HG02884 (cell line): ENCODE data around the gene DNAI1.
"Not testable (repeated sequence)": the region's sequence is repeated elsewhere in the genome, so short reads cannot be mapped to it uniquely, and the experiment has no call there.

Source experiments
- ATAC-seq: cut with Tn5 transposase; IDR thresholded peaks from one replicate; pipeline ENCODE4 v1.9.1; 2021; ENCODE audit warnings: mild to moderate bottlenecking, moderate library complexity; ENCODE audit not compliant: unreplicated experiment

The DNAI1 gene

GRCh38 chr9:34532041-34532440 is 73.4 kb downstream of the DNAI1 start:
- ATAC-seq = not testable (repeated sequence)

- no peak for ATAC-seq
Observed at GRCh38 chr9:34536685-34537084, 78.1 kb downstream of the DNAI1 start.

- no peak for ATAC-seq
Observed at GRCh38 chr9:34540827-34541226, 82.2 kb downstream of the DNAI1 start.

DNA sequence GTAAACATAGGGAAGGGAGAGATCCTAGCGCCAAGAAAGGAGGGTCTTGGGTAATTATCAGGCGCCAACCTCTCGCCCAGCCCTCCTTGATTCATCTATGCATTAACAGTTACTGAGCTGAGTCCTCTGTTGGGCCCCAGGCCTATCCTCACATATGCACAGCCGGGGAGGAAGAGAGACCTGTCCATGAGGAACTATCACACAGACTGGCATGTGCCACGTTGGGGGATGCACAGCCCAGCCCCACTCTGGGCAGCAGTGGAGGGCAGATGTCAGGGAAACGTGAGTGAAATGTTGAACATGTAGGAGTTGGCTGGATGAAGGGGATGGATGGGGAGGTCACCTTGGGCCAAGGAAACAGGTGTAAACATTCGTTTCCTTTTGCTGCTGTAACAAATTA is 82.9 kb downstream of the DNAI1 start:
- ATAC-seq = no peak

DNA sequence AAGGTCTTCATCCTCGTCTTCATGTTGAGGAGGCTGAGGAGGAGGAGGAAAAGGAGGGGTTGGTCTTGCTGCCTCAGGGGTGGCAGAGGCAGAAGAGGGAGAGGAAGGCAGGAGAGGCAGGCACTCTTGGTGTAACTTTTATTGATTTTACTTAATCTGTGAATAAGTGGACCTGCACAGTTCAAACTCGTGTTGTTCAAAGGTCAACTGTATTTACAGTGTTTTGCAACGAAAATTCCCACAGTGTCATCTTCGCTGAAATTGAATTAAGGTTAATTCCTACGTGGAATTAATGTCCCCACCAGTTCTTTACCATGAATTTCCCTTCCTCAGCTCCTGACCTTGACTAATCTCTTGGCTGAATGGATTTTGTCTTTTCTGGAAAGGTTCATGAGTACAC is 85.4 kb downstream of the DNAI1 start:
- no peak for ATAC-seq

DNA sequence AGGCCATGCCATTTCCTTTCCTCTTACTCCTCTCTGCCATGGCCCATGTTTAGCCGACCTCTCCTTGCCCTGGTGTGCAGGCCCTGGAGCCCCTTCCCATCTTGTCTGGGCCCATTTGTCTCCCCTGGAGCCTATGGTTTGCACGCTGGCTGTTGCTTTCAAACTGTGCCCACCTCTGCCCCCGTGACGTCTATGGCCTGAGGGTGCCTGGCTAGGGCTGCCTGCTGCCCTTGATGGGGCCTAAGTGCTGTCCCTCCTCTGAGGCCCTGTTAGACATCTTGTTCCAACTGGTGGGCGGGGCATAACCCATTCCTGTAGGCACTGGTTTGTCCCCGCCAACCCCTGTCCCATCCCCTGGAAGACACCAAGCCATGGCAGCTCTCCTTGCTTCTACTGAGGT is 86.9 kb downstream of the DNAI1 start:
- no peak for ATAC-seq

DNA sequence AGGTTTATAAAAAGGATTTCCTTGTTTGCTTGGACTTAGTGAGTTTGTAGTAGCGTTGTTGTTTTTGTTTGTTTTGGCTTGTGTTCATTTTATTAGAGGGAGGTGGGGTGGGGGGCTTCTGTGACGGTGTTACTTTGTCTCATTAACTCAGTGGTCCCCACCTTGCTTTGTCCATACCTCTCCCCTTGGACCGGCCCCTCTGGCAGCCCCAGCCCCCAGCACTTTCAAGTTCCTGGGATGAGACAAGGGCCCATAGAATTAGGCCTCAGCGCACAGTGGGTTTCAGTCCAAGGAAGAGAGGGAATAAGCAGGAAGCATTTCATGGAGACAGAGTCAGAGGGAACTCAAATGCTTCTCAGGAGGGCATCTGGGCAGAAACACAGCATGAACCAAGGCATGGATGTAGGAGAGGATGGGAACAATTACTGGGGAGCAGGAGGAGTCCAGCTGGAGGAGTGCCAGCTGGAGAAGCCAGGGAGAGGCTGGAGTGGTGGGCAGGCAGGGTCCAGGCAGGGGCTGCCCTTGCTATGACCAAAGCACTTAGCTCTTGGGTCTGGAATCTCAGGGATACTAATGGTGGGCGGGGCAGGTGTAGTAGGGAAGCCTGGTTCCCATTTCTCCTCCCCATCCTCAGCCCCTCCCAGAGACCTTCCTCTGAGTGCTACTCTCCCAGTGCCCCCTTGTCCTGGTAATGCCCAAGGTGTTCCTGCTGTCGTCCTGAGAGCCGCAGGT is 87.7 kb downstream of the DNAI1 start:
- no peak for ATAC-seq

- ATAC-seq = no peak
Observed at GRCh38 chr9:34546834-34547827, 88.5 kb downstream of the DNAI1 start.

DNA sequence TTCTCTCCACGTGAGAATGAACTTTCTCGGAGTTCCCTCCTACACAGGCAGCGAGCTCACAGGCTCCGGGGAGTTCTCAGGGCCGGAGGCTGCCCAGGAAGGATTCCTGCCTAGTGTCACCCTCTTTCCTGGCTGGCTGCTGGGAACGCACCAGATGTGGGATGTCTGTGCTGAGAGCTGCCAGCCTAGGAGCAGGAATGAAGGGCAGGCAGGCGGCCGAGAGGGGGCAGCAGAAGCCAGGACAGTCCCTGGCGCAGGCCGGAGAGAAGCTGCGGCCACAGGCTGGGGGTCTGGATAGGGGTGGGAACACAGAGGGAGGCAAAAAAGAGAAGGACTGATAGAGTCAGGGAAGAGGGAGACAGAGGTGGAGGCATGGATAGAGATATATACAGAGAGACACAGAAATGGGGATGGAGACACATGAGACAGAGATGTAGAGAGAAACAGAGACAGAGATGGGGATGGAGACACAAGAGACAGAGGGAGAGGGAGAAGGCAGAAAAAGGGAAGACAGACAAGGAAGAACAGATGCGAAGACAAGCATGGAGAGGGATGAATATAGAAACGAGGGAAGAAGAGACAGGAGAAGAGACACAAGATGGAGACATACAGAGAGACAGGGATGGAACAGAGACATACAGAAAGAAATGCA is 89.5 kb downstream of the DNAI1 start:
- no peak for ATAC-seq

DNA sequence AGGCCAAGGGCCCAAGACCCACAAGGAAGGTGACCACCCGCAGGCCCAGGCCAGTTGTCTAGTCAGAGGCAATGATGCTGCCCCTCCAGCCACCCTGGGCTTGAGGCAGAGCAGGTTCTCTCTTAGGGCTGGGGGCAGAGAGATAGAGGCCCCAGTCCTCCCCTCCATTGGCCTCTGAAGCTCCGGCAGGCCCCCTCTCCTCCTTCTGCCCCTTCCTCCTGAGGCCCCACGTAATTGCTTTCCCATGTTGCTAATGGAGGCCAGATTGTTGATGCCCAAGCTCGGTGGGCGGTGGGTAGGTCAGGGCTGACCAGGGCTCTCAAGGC is 90.8 kb downstream of the DNAI1 start:
- no peak for ATAC-seq

DNA sequence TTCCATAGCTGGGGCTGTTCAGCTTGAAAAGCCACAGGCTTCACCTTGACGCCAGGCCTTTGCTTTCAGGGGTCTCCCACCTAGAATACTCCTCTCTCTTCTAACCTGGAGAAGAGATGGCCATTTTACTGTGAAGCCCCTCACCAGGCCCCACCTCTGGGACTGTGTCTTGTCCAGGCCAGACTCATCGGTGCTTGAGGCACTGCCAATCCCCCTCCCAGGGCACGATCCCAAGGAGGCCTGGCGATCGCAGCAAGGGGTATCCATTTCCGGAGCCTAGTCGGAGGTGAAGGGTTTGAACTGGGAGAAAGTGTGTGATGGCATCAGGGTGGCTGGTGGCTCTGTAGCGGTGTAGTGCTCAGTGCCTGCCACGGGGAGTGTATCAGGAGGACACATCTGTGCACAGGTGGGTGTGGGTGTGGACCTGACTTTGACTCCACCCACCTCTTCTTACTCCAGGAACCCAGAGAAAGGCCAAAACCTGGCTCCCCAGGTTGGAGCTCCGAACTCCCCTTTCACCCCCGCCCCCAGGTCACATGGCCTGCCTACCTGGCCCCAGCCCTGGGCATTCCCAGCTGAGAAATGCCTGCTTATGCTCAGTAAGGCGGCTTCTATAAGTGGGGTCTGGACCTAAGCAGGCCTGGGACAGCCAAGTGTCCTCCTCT is 91.5 kb downstream of the DNAI1 start:
- no peak for ATAC-seq

- ATAC-seq = no peak
Observed at GRCh38 chr9:34550681-34551270, 92.2 kb downstream of the DNAI1 start.

GRCh38 chr9:34551751-34552605 is 93.4 kb downstream of the DNAI1 start:
- no peak for ATAC-seq

DNA sequence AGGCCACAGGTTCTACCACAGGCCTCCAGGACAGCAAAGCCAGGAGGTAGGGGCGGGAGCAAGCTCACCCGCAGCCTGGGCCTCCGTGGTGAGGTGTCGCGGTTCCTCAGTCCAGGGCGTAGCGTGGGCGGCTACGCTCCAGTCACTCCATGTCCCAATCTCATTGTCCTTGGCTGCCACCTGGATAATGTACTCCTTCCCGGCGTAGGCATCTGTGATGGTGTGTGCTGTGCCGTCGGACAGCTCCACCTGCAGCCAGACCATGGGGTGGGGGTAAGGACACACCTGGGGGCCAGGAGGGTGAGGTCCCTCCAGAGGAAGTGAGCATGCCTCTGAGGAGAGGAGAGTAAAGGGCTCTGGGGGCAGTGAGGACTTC is 94.0 kb downstream of the DNAI1 start:
- no peak for ATAC-seq

- no peak for ATAC-seq
Observed at GRCh38 chr9:34552986-34553385, 94.4 kb downstream of the DNAI1 start.

DNA sequence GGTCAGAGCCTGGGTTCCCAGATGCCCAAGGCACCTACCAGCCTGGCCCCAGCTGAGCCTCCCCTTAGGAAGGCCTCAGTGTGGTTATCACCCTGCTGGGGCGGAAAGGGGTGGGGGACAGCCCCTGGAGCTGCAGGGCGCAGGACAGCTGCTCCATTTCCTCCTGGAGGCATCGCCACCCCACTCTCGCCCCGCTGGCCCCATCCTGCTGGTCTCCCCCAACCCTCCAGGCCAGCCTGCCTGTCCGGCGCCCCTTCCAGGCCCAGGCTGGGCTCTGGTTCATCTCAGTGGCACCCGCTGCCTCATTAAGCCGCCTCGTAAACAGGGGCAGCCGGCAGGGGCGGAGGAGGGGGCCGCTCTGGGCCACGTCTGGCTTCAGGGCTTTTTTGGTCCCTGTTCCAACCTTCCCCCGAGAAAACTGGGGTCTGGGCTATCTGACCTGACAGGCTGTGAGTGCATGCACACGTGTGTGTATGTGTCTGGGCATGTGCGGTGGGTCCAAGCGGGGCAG is 95.0 kb downstream of the DNAI1 start:
- ATAC-seq = no peak

DNA sequence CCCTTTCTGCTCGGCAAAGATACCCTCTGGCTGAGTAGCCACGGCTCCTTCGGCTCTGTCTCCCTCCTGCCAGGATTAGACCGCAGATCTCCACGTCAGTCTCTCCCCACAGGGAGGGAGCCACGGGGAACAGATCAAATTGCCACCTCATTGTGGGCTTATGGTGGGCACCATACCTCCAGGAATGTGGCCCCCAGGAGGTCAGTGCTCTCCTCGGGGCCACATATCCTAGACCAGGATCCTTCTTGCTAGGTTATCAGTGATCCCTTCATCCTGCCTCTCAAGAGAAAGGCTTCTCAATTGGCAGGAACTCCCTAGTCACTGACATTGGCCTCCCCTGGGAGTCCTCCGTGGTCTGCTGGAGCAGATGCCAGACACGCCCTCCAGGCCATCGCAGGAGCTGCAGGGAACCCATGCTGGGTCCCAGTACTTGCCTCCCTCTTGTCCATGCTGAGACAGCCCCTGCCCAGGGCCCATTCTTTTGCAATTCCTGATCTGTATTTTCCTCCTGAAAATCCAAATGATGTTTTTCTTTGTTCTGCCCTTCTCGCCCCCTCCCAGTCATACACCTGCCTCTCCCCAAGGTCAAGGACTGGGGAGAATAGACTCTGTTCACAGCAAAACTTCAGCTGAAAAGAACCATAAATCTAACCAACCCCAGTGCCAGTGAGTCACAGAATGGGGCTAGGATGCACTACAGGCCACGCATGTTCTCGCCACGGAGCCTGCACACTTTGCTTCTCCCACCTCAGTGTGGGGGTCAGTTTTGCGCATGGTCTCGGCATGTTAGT is 95.8 kb downstream of the DNAI1 start:
- ATAC-seq = no peak

- no peak for ATAC-seq
Observed at GRCh38 chr9:34555002-34555348, 96.4 kb downstream of the DNAI1 start.

DNA sequence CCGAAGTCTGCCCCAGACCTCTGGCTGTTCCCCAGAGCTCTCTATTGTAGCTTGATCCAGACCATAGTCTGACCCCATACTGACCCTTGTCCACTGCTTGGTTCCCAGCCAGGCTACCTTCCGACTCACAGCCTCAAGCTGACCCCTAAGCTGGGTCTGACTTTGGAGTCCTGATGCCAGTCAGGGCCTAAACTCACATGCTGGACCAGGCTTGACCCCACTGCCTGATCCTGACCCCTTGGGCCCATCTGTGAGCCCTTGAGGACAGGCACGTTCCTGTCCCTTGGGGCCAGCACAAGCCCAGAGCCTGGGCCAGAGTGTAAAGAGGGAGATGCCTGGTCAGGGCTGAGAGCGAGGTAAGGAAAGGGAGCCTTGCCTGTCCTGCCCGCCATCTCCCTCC is 96.9 kb downstream of the DNAI1 start:
- no peak for ATAC-seq
